Right forelimb (tissue), 1 donor: ENCODE results near the gene TMEM164.
"Not testable (repeated sequence)": the region's sequence is repeated elsewhere in the genome, so short reads cannot be mapped to it uniquely, and the experiment has no call there.

Experiments
- DNase-seq: peaks from one replicate; pipeline ENCODE4 v3.0.0-alpha.2; 2018

Gene TMEM164

GRCh38 chrX:110002300-110003166, at the start of gene TMEM164:
TMEM164 (plus strand) TSS chrX:110003114; CDS start chrX:110003775, 661 bp downstream.
- peak; percentile 88 for DNase-seq

- DNase-seq: no peak
Measured at GRCh38 chrX:109954333-109954732, 48.6 kb upstream of the TMEM164 start.

- no peak for DNase-seq
Measured at GRCh38 chrX:109954955-109955354, 48.0 kb upstream of the TMEM164 start.

GRCh38 chrX:109958266-109958665, 44.6 kb upstream of the TMEM164 start:
- DNase-seq: no peak

GRCh38 chrX:109959356-109959871, 43.5 kb upstream of the TMEM164 start:
- DNase-seq: no peak

GRCh38 chrX:109964390-109964789, 38.5 kb upstream of the TMEM164 start:
- DNase-seq: no peak

GRCh38 chrX:109966246-109966645, 36.7 kb upstream of the TMEM164 start:
- DNase-seq: no peak

- no peak for DNase-seq
Measured at GRCh38 chrX:109967156-109967555, 35.8 kb upstream of the TMEM164 start.

GRCh38 chrX:109970841-109971240, 32.1 kb upstream of the TMEM164 start:
- not testable (repeated sequence) for DNase-seq

- DNase-seq: no peak
Measured at GRCh38 chrX:109974906-109975655, 27.8 kb upstream of the TMEM164 start.

- DNase-seq: not testable (repeated sequence)
Measured at GRCh38 chrX:109985210-109985609, 17.7 kb upstream of the TMEM164 start.

GRCh38 chrX:109987884-109988283, 15.0 kb upstream of the TMEM164 start:
- no peak for DNase-seq

GRCh38 chrX:109990582-109991276, 12.2 kb upstream of the TMEM164 start:
- no peak for DNase-seq

- no peak for DNase-seq
Measured at GRCh38 chrX:109992203-109992602, 10.7 kb upstream of the TMEM164 start.

GRCh38 chrX:109995155-109995554, 7.8 kb upstream of the TMEM164 start:
- no peak for DNase-seq

GRCh38 chrX:109997786-109998452, 5.0 kb upstream of the TMEM164 start:
- DNase-seq: no peak

- DNase-seq: no peak
Measured at GRCh38 chrX:110000000-110000399, 2.9 kb upstream of the TMEM164 start.

- no peak for DNase-seq
Measured at GRCh38 chrX:110000847-110001713, 1.8 kb upstream of the TMEM164 start.

- no peak for DNase-seq
Measured at GRCh38 chrX:110001740-110002299, 1.1 kb upstream of the TMEM164 start.

GRCh38 chrX:110003167-110004156, 548 bp downstream of the TMEM164 start:
- DNase-seq: no peak
